Stimulated activated CD8-positive, alpha-beta memory T cell treated with anti-CD3 and anti-CD28 coated beads, Interleukin-7, amount 100 ng/mL, for 4 hours (primary cell): ENCODE results near the gene BBX.

Experiments
- DNase-seq, 2 donors: peaks; one replicate each; pipeline ENCODE4 v3.0.0-alpha.2; 2020; ENCODE audit warnings: low read depth in 2 of 2

The BBX gene

GRCh38 chr3:107522510-107523288 lies at the start of gene BBX:
TSS of gene BBX (plus strand) at chr3:107522962. CDS start at chr3:107710461, 187,499 bp downstream.
- peak; percentile 78 to 86 for DNase-seq

DNA sequence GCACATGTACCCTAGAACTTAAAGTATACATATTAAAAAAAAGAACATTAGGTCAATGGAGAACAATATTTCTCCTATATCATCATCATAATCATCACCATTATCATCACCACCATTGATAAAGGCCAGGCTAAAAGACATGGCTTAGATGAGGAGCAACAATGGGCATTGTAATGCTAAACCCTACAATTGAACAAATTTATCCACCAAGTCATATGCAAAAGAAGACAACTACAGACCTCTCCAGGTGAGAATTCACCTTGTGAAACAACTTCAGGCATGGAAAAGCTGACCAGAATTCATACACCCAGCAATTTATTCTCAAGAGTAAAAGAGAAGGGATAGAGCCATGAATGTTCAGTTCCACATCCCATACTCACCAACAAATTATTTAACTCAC lies 46.3 kb upstream of the BBX start:
- no peak for DNase-seq

DNA sequence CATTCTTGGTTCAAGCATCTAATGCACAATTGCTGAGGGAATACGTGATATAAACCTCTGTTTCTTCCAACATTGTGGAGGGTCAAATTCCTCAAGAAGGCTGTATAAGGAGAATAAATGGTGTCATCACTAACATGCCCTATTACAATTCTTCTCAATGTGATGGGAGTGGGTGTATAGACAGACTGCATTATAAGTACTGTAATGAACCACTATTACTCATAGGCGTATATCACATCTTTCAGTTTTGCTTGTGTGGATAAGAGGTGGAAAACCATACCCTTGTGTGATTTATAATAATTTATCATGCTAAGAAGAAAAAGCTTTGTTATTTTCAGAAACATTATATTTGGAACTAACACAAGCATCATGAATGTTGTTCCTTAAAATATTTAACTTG lies 35.3 kb upstream of the BBX start:
- DNase-seq, result no peak

GRCh38 chr3:107488942-107489341 lies 33.8 kb upstream of the BBX start:
- no peak for DNase-seq

- DNase-seq, result no peak
Measured at GRCh38 chr3:107493134-107493533, 29.6 kb upstream of the BBX start.

GRCh38 chr3:107496855-107497254 lies 25.9 kb upstream of the BBX start:
- no peak for DNase-seq

GRCh38 chr3:107498646-107499045 lies 24.1 kb upstream of the BBX start:
- DNase-seq, result no peak

GRCh38 chr3:107506458-107506857 lies 16.3 kb upstream of the BBX start:
- no peak for DNase-seq

DNA sequence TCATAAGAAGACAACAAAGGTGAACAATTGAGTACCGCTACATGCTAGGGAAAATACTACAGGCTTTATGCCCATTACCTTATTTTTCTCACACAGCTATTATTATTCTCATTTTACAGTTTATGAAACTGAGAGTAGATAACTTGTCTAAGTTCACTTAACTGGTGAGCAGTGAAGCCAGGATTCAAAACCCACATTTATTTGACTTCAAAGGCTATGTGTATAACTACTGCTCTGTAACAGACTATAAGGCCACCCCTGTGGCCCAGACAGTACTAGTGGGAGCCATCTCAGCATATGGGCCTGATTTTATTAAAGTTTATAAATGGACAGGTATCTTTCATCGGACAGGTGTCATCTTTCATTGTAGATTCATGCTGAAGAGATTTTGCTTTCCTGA lies 14.4 kb upstream of the BBX start:
- DNase-seq, result no peak

GRCh38 chr3:107512108-107512507 lies 10.7 kb upstream of the BBX start:
- DNase-seq, result no peak

- no peak for DNase-seq
Measured at GRCh38 chr3:107514453-107514852, 8.3 kb upstream of the BBX start.

DNA sequence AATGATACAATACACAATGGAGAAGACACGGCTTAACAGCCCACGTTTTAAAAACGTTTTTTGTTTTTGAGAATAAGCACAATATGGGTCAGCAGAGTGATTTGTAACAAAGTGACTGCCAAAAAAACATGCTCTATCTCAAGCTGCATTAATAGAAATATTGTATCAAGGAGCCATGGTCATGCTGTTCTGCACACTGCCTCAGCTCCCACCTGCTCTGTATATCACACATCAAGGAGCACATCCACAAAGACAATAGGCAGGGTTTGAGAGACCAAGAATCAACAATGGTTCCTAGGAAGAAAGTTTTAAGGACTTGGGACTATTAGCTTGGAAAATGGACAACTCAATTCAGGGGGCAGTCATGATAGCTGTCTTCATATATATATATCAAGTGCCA lies 6.3 kb upstream of the BBX start:
- no peak for DNase-seq

DNA sequence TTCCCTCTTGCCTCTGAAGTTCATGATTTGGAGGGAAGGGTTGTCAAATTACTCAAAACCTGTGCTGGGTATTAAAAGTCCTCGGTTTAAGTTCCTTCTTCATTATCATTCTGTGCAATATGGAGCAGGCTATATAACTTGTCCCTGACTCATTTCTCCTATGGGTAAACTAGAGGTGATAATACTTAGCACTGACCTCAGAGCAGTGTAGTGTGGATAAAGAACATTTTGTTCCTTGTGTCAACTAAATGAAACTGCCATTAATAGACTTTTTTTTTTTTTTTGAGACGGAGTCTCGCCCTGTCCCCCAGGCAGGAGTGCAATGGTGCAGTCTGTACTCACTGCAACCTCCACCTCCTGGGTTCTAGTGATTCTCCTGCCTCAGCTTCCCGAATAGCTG lies 2.2 kb upstream of the BBX start:
- no peak for DNase-seq

DNA sequence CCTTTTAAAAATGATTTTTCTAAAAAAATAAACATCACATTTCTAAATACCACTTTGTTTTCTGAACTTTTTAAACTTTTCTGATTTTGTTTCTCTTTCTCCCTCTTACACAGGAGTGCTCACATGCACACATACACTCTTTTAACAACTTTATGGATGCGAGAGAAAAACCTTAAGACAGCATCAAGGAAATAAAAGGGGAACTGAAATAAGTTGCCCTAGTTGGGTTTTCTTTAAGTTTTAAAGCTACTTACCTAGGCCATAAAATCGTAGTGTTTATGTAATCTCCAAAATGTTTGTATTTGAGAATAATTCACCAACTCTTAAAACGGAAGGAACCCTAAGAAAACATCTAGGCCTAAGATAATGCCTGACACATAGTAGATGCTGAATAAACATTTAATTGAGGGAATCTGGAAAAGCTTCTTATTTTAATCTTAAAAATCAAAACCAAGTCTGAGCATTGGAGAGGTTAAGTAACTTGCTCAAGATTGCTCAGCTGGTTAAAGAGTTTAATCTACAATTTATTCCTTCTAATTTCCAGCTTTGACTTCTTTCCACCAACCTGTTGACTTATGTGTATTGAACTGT lies 1.2 kb upstream of the BBX start:
- no peak for DNase-seq

GRCh38 chr3:107523289-107523538 lies 452 bp downstream of the BBX start:
- no peak for DNase-seq

GRCh38 chr3:107523539-107524325 lies 970 bp downstream of the BBX start:
- DNase-seq, result peak in 1 of 2 donors; percentile 36

DNA sequence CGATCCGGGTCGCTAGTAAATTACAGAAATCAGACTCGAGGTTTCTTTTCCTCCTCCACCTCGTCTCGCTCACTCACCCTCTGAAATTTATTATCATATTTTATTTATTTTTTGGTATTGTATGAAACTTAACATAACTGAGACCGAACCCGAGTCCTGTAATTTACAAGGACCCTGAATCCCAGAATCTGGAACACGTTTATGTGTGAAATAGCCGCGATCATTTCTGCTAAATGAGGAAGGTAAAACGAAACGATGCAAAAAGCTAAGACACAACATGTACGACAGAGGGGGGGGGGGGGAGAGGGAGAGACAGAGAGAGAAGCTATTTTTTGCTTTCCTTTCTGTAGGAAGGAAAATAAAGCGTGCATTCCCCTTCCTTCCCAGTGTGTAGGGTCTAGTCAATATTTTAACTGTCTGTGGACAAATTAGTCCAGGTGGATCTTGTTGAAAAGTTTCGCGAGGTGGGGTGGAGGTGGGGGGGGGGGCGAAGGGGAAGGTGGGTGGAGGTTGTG lies 1.6 kb downstream of the BBX start:
- no peak for DNase-seq

DNA sequence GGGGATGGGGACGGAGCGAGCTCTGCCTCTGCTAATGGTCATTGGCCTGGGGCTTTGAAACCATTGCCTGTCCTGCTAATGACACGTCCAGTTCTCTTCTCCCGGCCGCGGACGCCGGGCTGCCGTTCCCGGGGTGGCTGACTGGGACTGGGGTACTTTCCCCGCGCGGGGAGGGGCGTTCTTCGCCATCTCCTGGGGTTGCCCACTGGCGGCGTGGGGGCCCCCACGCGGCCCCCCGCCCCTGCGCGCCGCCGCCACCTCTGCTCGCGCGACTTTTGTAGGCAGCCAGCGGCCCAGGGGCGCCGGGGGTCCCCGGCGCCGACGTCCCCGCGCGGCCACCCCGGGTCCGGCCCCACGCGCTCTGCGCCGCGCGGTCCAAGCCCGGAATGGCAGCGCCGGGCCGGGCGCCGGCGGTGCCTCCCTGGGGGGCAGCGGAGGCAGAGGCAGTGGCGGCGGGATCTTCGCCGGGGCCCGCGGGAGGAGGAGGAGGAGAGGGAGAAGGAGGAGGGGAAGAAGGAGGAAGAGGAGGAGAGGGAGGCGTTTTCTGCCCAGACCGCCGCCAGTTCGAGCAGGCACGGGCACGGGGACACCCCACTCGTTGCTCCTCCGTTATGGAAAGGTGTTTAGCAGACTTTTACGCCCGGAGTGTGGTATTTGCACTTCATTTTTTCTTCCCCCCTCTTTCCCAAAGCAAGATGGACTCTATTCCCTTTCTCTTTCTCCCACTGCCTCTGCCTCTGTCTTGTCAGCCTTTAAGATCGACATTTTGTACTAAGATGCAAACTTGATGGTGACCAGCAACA lies 2.3 kb downstream of the BBX start:
- DNase-seq, result peak in 1 of 2 donors; percentile 46

DNA sequence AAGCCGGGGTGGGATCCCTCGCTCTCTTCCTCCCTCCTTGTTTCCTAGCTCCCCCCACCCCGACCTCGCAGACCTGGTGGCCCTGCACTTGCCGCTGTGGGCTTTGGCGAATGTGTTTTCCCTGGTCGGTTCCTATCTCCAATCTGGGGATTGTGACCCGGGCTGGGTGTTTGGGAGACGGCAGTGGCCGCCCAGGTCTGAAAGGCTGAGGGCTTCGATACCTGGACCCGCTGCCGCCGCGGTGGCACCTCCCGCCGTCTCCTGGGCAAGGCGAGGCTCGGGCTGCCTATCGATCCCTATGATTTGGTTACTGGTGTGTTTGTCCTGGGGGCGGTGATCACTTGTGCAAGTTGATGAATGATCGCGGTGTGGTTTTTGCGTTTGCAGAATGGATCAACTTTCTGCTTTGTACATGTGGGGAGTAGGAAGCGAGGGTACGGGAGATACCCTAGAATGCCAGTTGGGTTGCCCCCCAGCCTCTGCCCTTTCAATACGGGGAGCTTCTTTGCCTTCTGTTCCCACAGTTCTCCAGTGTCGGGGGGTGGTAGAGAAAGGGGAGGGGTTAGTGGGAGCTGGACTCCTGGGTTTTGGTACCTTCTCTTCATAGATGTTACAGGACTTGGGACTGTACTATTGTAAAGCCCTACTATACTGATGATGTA lies 3.0 kb downstream of the BBX start:
- DNase-seq, result no peak

GRCh38 chr3:107531917-107532469 lies 9.2 kb downstream of the BBX start:
- no peak for DNase-seq

DNA sequence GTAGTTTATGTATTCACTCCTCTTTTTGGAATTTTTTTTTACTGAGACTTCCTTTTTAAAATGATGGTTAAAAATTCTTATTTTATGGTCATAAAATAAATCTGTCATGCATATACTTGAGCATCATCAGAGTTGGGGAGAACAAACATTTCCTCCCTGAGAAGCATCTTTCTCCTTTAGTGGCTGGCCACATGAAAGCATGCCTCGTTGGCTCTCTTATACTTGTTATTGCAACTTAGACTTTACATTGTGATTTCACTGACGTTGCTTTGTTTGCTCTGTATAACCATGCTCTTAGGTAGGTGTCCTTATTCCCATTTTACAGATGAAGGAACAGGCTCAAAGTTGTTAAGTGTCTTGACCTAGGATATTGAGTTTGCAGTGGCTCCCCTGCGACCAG lies 18.1 kb downstream of the BBX start:
- DNase-seq, result no peak
